SK-N-SH (cell line): ENCODE measurements around the gene TCEANC. TPM values are rescaled to one million over a fixed set of nuclear protein-coding genes. Genes with fewer than 3 reads are reported as not detected.
"Not testable (repeated sequence)": the region's sequence is repeated elsewhere in the genome, so short reads cannot be mapped to it uniquely, and the experiment has no call there.

Source experiments
- CTCF ChIA-PET: fragments of 300-600, 350-600 bp; formaldehyde crosslinking; extraction: SDS; loops from one replicate; lab custom pipeline; 2021; lab: Yijun Ruan, JAX
- POLR2A ChIA-PET: fragments of 350-600 bp; sonication (Branson Sonifier 250); formaldehyde crosslinking; extraction: SDS; loops from one replicate; lab custom pipeline; 2020; ENCODE audit warnings: antibody characterized with exemption, inconsistent platforms; lab: Yijun Ruan, JAX
- DNase-seq: peaks from one replicate; pipeline ENCODE4 v3.0.0; 2012
- H2AFZ ChIP-seq: fragments of 200-600 bp; sonication (generic); 2 replicates; pipeline ENCODE4 v1.8.1; 2016; ENCODE audit warnings: antibody characterized with exemption, mild to moderate bottlenecking, low read depth
- H3F3A ChIP-seq: fragments of 200-600 bp; sonication (generic); replicated peaks from 2 replicates; pipeline ENCODE3; 2016; ENCODE audit warnings: antibody characterized with exemption, mild to moderate bottlenecking; ENCODE audit not compliant: insufficient read depth
- H3K27ac ChIP-seq, 2 experiments: fragments of 200-500 bp in 1 of 2; fragments of 200-600 bp in 1 of 2; sonication (Bioruptor generic) in 1 of 2; sonication (generic), shearing (Covaris generic) in 1 of 2; 2 replicates each; pipeline versions ENCODE4 v1.5.1 to v1.6.1; 2014 to 2016; ENCODE audit warnings: low read depth in 2 of 2, inconsistent platforms in 1 of 2, low read length in 1 of 2, mild to moderate bottlenecking in 1 of 2, mixed read lengths in 1 of 2
- H3K27me3 ChIP-seq: fragments of 200-600 bp; sonication (generic), shearing (Covaris generic); 2 replicates; pipeline ENCODE4 v1.6.1; 2016; ENCODE audit warnings: mixed run types; ENCODE audit not compliant: insufficient read depth
- H3K36me3 ChIP-seq, 2 experiments: fragments of 200-500 bp in 1 of 2; fragments of 200-600 bp in 1 of 2; sonication (Bioruptor generic) in 1 of 2; sonication (generic) in 1 of 2; replicated peaks in 1 of 2; 2 replicates each; pipeline versions ENCODE3 to v1.5.1; 2014 to 2016; ENCODE audit warnings: low read length in 1 of 2, mild to moderate bottlenecking in 1 of 2; ENCODE audit not compliant: insufficient read depth in 2 of 2, control insufficient read depth in 1 of 2
- H3K4me1 ChIP-seq, 2 experiments: fragments of 200-500 bp in 1 of 2; fragments of 200-600 bp in 1 of 2; sonication (Bioruptor generic) in 1 of 2; sonication (generic), shearing (Covaris generic) in 1 of 2; 2 replicates each; pipeline versions ENCODE4 v1.5.1 to v1.6.1; 2014 to 2016; ENCODE audit warnings: low read depth in 1 of 2, low read length in 1 of 2, mixed run types in 1 of 2; ENCODE audit not compliant: insufficient read depth in 2 of 2, control insufficient read depth in 1 of 2
- H3K4me2 ChIP-seq: fragments of 200-600 bp; sonication (generic), shearing (Covaris generic); 2 replicates; pipeline ENCODE4 v1.6.1; 2017; ENCODE audit warnings: mixed run types
- H3K4me3 ChIP-seq, 2 experiments: fragments of 200-500 bp in 1 of 2; fragments of 200-600 bp in 1 of 2; sonication (Bioruptor generic) in 1 of 2; sonication (generic), shearing (Covaris generic) in 1 of 2; 2 replicates each; pipeline versions ENCODE4 v1.5.1 to v1.8.1; 2014 to 2016; ENCODE audit warnings: low read depth in 2 of 2, inconsistent platforms in 1 of 2, low read length in 1 of 2, mild to moderate bottlenecking in 1 of 2, mixed read lengths in 1 of 2, moderate library complexity in 1 of 2
- H3K79me2 ChIP-seq: fragments of 200-600 bp; sonication (generic); 2 replicates; pipeline ENCODE4 v1.8.1; 2017; ENCODE audit warnings: mild to moderate bottlenecking; ENCODE audit not compliant: insufficient read depth
- H3K9ac ChIP-seq: fragments of 200-600 bp; sonication (generic); 2 replicates; pipeline ENCODE4 v1.6.1; 2017; ENCODE audit warnings: mixed run types
- H3K9me2 ChIP-seq: fragments of 200-600 bp; sonication (generic); 2 replicates; pipeline ENCODE4 v1.6.1; 2017; ENCODE audit warnings: mixed run types
- H3K9me3 ChIP-seq: fragments of 200-600 bp; sonication (generic); 2 replicates; pipeline ENCODE4 v1.6.1; 2017; ENCODE audit warnings: mixed run types, mild to moderate bottlenecking, moderate library complexity
- H4K20me1 ChIP-seq: fragments of 200-600 bp; sonication (generic); 2 replicates; pipeline ENCODE4 v1.6.1; 2017; ENCODE audit warnings: mild to moderate bottlenecking, mixed run types; ENCODE audit not compliant: insufficient read depth
- CHD2 ChIP-seq: fragments of 150-350 bp; IDR thresholded peaks from 2 replicates; pipeline ENCODE4 v1.6.1; 2018; ENCODE audit warnings: low read length; ENCODE audit not compliant: partially characterized antibody
- CTCF ChIP-seq: fragments of 200-600 bp; sonication (generic); IDR thresholded peaks from 2 replicates; pipeline ENCODE4 v1.6.1; 2017; ENCODE audit warnings: antibody characterized with exemption, mild to moderate bottlenecking, moderate library complexity
- EP300 ChIP-seq, 2 experiments: IDR thresholded peaks; 2 replicates each; pipeline versions ENCODE4 v1.4.0 to v1.6.1; 2012; ENCODE audit warnings: borderline replicate concordance in 1 of 2, low read depth in 1 of 2, low read length in 1 of 2
- EZH2phosphoT487 ChIP-seq: fragments of 200-600 bp; sonication (generic); IDR thresholded peaks from 2 replicates; pipeline ENCODE4 v1.6.1; 2017; ENCODE audit warnings: low read depth, mixed run types, mild to moderate bottlenecking, antibody characterized with exemption, moderate library complexity, borderline replicate concordance
- FOXJ3 ChIP-seq: sonication (generic); formaldehyde crosslinking; IDR thresholded peaks from 2 replicates; pipeline ENCODE4 v1.5.1; 2020; ENCODE audit warnings: mild to moderate bottlenecking, missing genetic modification reagents
- GATA2 ChIP-seq: sonication (generic); formaldehyde crosslinking; IDR thresholded peaks from 2 replicates; pipeline ENCODE4 v1.5.0; 2020; ENCODE audit warnings: mild to moderate bottlenecking, missing genetic modification reagents
- MEF2A ChIP-seq: IDR thresholded peaks from 2 replicates; pipeline ENCODE4 v1.4.0; 2012; ENCODE audit warnings: low read depth, borderline replicate concordance
- NFIC ChIP-seq: IDR thresholded peaks from 2 replicates; pipeline ENCODE4 v1.4.0; 2012; ENCODE audit warnings: borderline replicate concordance
- USF1 ChIP-seq: IDR thresholded peaks from 2 replicates; pipeline ENCODE4 v1.4.0; 2012; ENCODE audit warnings: low read depth, borderline replicate concordance
- WGBS: methylation state at CpG from one replicate; pipeline ENCODE4 v1.1.6; 2017; ENCODE audit warnings: low lambda C conversion rate; 5-methylcytosine and 5-hydroxymethylcytosine counted together
- polyA plus RNA-seq, 3 experiments: library from polyadenylated mRNA; depleted of rRNA; stranded (reverse); fragments of >200 nt; gene quantifications; 2 replicates each; pipeline ENCODE4 v1.2.3, GENCODE V29; 2012
- TF ChIP-seq, protein P1 (sequence below): IDR thresholded peaks from 2 replicates; pipeline ENCODE4 v1.4.0; 2012; ENCODE audit warnings: low read depth, borderline replicate concordance
- TF ChIP-seq, protein P2 (sequence below): IDR thresholded peaks from 2 replicates; pipeline ENCODE4 v1.6.1; 2012; ENCODE audit warnings: mild to moderate bottlenecking, low read depth, low read length, moderate library complexity

The TCEANC gene
- polyA plus RNA-seq, 1 of the 3 experiments (the other 2 are of a cell fraction): 0.84 TPM

DNA sequence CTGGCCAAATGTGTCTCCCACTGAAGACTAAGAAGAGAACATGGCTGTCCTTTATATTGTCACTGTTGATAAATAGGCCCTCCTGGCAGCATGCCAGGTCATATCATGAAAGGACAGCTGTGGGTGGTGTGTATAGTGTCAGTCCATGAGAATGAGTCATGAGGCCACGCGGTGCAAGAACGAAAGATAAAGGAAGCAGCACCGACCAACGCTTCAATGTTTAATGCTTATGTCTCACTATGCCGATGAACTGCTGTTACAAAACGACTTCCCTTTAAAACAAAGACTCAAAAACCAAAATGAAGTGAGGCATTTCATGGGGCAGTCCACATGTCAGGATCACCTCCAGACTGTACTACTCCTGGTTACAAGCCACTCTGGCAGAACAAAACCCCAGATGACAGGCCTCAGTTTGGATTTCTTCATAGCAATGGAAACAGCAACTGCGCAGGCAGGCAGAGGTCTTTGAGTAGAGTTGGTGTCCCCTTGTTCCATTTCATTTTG, 5.2 kb upstream of the TCEANC start:
- H3K27me3 ChIP-seq: no peaks in the 10 kb centered on the region
- peaks cover 0 to 6% of the 10 kb centered on the region in 2 experiments; a peak in 2 of 4 replicates for H3K4me1 ChIP-seq
- POLR2A ChIA-PET: no interaction called here
- TF ChIP-seq, protein P1, sequence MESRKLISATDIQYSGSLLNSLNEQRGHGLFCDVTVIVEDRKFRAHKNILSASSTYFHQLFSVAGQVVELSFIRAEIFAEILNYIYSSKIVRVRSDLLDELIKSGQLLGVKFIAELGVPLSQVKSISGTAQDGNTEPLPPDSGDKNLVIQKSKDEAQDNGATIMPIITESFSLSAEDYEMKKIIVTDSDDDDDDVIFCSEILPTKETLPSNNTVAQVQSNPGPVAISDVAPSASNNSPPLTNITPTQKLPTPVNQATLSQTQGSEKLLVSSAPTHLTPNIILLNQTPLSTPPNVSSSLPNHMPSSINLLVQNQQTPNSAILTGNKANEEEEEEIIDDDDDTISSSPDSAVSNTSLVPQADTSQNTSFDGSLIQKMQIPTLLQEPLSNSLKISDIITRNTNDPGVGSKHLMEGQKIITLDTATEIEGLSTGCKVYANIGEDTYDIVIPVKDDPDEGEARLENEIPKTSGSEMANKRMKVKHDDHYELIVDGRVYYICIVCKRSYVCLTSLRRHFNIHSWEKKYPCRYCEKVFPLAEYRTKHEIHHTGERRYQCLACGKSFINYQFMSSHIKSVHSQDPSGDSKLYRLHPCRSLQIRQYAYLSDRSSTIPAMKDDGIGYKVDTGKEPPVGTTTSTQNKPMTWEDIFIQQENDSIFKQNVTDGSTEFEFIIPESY: no peak
- peak; percentile 43 for TF ChIP-seq NFIC
- TF ChIP-seq, all 33 proteins: peak for 1
- Histone ChIP-seq H4K20me1 (no peaks in the 10 kb centered on the region), H3K4me3 (no peak overlapping the region), H3K4me2 (no peak overlapping the region), H3K9ac (no peak overlapping the region), H3K79me2 (no peaks in the 10 kb centered on the region), H2AFZ (no peak overlapping the region), H3K9me2 (no peaks in the 10 kb centered on the region), H3K9me3 (no peaks in the 10 kb centered on the region), H3K36me3 (no peaks in the 10 kb centered on the region), H3K27ac (no peak overlapping the region), H3F3A (peaks cover 19% of the 10 kb centered on the region)
- no peak for DNase-seq
- CTCF ChIA-PET: no interaction called here
- 57% methylated on average over 8 of the region's 8 CpGs for WGBS

DNA sequence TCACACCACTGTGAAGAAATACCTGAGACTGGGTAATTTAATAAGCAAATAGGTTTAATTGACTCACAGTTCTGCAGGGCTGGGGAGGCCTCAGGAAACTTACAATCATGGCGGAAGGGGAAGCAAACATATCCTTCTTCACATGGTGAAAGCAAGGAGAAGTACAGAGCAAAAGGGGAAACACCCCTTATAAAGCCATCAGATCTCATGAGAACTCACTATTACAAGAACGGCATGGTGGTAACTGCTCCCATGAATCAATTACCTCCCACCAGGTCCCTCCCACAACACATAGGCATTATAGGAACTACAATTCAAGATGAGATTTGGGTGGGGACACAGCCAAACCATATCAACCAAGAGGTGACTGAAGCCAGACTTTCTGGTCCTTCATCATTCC, 4.6 kb upstream of the TCEANC start:
- H3K4me3 ChIP-seq, H4K20me1 ChIP-seq, H3K9ac ChIP-seq, CTCF ChIA-PET, H3K27me3 ChIP-seq, DNase-seq, H3K79me2 ChIP-seq, H3K4me2 ChIP-seq, H3K9me3 ChIP-seq, H3K9me2 ChIP-seq, H3K4me1 ChIP-seq, H2AFZ ChIP-seq, H3K27ac ChIP-seq, POLR2A ChIA-PET, H3K36me3 ChIP-seq: not testable (repeated sequence)
- WGBS: 68% methylated on average over 2 of the region's 2 CpGs
- peaks cover 22% of the 10 kb centered on the region for H3F3A ChIP-seq

- no peak for DNase-seq
- WGBS: 37% methylated on average over 5 of the region's 5 CpGs
- Histone ChIP-seq H3K4me3 (no peak overlapping the region), H3K9ac (no peak overlapping the region), H2AFZ (no peak overlapping the region; the same call in 1 of the 2 replicates), H3K9me2 (no peaks in the 10 kb centered on the region), H3K79me2 (no peaks in the 10 kb centered on the region), H3K27me3 (no peaks in the 10 kb centered on the region), H3F3A (peaks cover 29% of the 10 kb centered on the region), H3K27ac (peak overlapping the region in 1 of 2 experiments; percentile 57; a peak in 1 of 4 replicates), H4K20me1 (no peaks in the 10 kb centered on the region), H3K36me3 (no peaks in the 10 kb centered on the region), H3K4me2 (no peak overlapping the region), H3K9me3 (no peaks in the 10 kb centered on the region), H3K4me1 (peaks cover 0 to 6% of the 10 kb centered on the region in 2 experiments; a peak in 2 of 4 replicates)
- ChIA-PET CTCF (interaction anchor here (2.5 kb wide), 1 partner anchor 143 kb away, joined by 14 read pairs; no protein-coding TSS in a partner anchor), POLR2A (no interaction called here)
- no peak for TF ChIP-seq MEF2A
- no peak for TF ChIP-seq EP300 (IDR thresholded peaks at IDR 0.05; ENCODE audit: borderline replicate concordance in 1 of 2, low read depth in 1 of 2, low read length in 1 of 2)
- TF ChIP-seq CHD2: no peak
- TF ChIP-seq GATA2 (CRISPR knock-in tag): no peak
- no peak for TF ChIP-seq EZH2phosphoT487
- TF ChIP-seq FOXJ3: no peak
- TF ChIP-seq, protein P2, sequence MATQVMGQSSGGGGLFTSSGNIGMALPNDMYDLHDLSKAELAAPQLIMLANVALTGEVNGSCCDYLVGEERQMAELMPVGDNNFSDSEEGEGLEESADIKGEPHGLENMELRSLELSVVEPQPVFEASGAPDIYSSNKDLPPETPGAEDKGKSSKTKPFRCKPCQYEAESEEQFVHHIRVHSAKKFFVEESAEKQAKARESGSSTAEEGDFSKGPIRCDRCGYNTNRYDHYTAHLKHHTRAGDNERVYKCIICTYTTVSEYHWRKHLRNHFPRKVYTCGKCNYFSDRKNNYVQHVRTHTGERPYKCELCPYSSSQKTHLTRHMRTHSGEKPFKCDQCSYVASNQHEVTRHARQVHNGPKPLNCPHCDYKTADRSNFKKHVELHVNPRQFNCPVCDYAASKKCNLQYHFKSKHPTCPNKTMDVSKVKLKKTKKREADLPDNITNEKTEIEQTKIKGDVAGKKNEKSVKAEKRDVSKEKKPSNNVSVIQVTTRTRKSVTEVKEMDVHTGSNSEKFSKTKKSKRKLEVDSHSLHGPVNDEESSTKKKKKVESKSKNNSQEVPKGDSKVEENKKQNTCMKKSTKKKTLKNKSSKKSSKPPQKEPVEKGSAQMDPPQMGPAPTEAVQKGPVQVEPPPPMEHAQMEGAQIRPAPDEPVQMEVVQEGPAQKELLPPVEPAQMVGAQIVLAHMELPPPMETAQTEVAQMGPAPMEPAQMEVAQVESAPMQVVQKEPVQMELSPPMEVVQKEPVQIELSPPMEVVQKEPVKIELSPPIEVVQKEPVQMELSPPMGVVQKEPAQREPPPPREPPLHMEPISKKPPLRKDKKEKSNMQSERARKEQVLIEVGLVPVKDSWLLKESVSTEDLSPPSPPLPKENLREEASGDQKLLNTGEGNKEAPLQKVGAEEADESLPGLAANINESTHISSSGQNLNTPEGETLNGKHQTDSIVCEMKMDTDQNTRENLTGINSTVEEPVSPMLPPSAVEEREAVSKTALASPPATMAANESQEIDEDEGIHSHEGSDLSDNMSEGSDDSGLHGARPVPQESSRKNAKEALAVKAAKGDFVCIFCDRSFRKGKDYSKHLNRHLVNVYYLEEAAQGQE: no peak
- TF ChIP-seq USF1: no peak
- TF ChIP-seq CTCF: no peak
Measured at GRCh38 chrX:13649838-13650237, 3.1 kb upstream of the TCEANC start.
